K562 (cell line): ENCODE measurements around the gene ZNF346. TPM values are rescaled to one million over a fixed set of nuclear protein-coding genes. Genes with fewer than 3 reads are reported as not detected.

ENCODE experiments used
- ARID1B ChIP-seq: fragments of 450-650 bp; IDR thresholded peaks from 2 replicates; pipeline ENCODE4 v1.6.1; 2016; ENCODE audit warnings: antibody characterized with exemption, mild to moderate bottlenecking, inconsistent platforms
- CC2D1A ChIP-seq: fragments of 450-650 bp; IDR thresholded peaks from 2 replicates; pipeline ENCODE4 v1.6.1; 2017; ENCODE audit warnings: mild to moderate bottlenecking
- CCAR2 ChIP-seq: fragments of 200-400 bp; formaldehyde crosslinking; IDR thresholded peaks from 2 replicates; pipeline ENCODE4 v1.6.1; 2017; ENCODE audit warnings: mild to moderate bottlenecking, low read depth, low read length
- CHD1 ChIP-seq: fragments of 200-600 bp; sonication (generic); IDR thresholded peaks from one replicate; pipeline ENCODE4 v1.6.1; 2012; ENCODE audit warnings: mild to moderate bottlenecking, moderate library complexity, low read length, inconsistent platforms
- ESRRA ChIP-seq: fragments of 450-650 bp; IDR thresholded peaks from 2 replicates; pipeline ENCODE4 v1.6.1; 2014; ENCODE audit warnings: low read depth, mild to moderate bottlenecking, moderate library complexity, borderline replicate concordance
- FOXA1 ChIP-seq: fragments of 450-650 bp; IDR thresholded peaks from 2 replicates; pipeline ENCODE4 v1.6.1; 2016; ENCODE audit warnings: mild to moderate bottlenecking, borderline replicate concordance
- GMEB1 ChIP-seq: fragments of 250-450 bp; sonication (Bioruptor Pico); IDR thresholded peaks from 2 replicates; pipeline ENCODE4 v1.4.0; 2020; ENCODE audit warnings: mild to moderate bottlenecking
- HLTF ChIP-seq: fragments of 450-650 bp; IDR thresholded peaks from 2 replicates; pipeline ENCODE4 v1.6.1; 2016
- ILK ChIP-seq: fragments of 450-650 bp; IDR thresholded peaks from 2 replicates; pipeline ENCODE4 v1.6.1; 2016; ENCODE audit warnings: missing genetic modification characterization, low read depth, mild to moderate bottlenecking, missing compliant biosample characterization, moderate library complexity, borderline replicate concordance
- MECOM ChIP-seq: fragments of 250-450 bp; sonication (Bioruptor Pico); IDR thresholded peaks from 2 replicates; pipeline ENCODE4 v1.8.0; 2022; ENCODE audit warnings: inconsistent platforms
- MITF ChIP-seq: IDR thresholded peaks from 2 replicates; pipeline ENCODE4 v1.6.1; 2014; ENCODE audit warnings: antibody characterized with exemption
- NELFE ChIP-seq: IDR thresholded peaks from 2 replicates; pipeline ENCODE4 v1.6.1; 2011; ENCODE audit warnings: mild to moderate bottlenecking; ENCODE audit not compliant: insufficient read depth, insufficient read length
- NRF1 ChIP-seq, 2 experiments: fragments of 450-650 bp; IDR thresholded peaks in 1 of 2; conservative IDR thresholded peaks in 1 of 2; 2 replicates each; pipeline ENCODE4 v1.6.1; 2014; ENCODE audit warnings: mild to moderate bottlenecking in 2 of 2
- PRPF4 ChIP-seq: fragments of 200-400 bp; formaldehyde crosslinking; IDR thresholded peaks from one replicate; pipeline ENCODE4 v1.6.1; 2017; ENCODE audit warnings: low read length, low read depth, mild to moderate bottlenecking; ENCODE audit not compliant: insufficient read depth, poor library complexity, severe bottlenecking
- RAD21 ChIP-seq, 2 experiments: fragments of 250-450 bp in 1 of 2; fragments of 450-650 bp in 1 of 2; sonication (Bioruptor Pico) in 1 of 2; formaldehyde crosslinking in 1 of 2; IDR thresholded peaks in 1 of 2; conservative IDR thresholded peaks in 1 of 2; 2 replicates each; pipeline versions ENCODE4 v1.4.0 to v1.8.0; 2020 to 2022; ENCODE audit warnings: mild to moderate bottlenecking in 2 of 2, moderate library complexity in 1 of 2
- RB1 ChIP-seq: fragments of 450-650 bp; IDR thresholded peaks from 2 replicates; pipeline ENCODE4 v1.6.1; 2017; ENCODE audit warnings: low read depth, mild to moderate bottlenecking
- SAFB ChIP-seq: fragments of 200-400 bp; formaldehyde crosslinking; IDR thresholded peaks from 2 replicates; pipeline ENCODE4 v1.6.1; 2017; ENCODE audit warnings: low read depth, low read length, borderline replicate concordance
- SOX6 ChIP-seq: fragments of 450-650 bp; IDR thresholded peaks from 2 replicates; pipeline ENCODE4 v1.6.1; 2014; ENCODE audit warnings: mild to moderate bottlenecking
- SPI1 ChIP-seq: IDR thresholded peaks from 2 replicates; pipeline ENCODE4 v1.6.1; 2011; ENCODE audit warnings: low read depth, low read length, control low read depth, borderline replicate concordance
- STAT5B ChIP-seq: fragments of 250-450 bp; sonication (Bioruptor Pico); IDR thresholded peaks from 2 replicates; pipeline ENCODE4 v1.8.0; 2021; ENCODE audit warnings: mild to moderate bottlenecking, inconsistent platforms
- TCF7L2 ChIP-seq: fragments of 150-350 bp; IDR thresholded peaks from 2 replicates; pipeline ENCODE4 v1.6.1; 2016; ENCODE audit warnings: low read depth, mild to moderate bottlenecking, low read length, moderate library complexity
- TRIM28 ChIP-seq: fragments of 450-650 bp; IDR thresholded peaks from 2 replicates; pipeline ENCODE4 v1.6.1; 2017
- YBX1 ChIP-seq: fragments of 450-650 bp; IDR thresholded peaks from 2 replicates; pipeline ENCODE4 v1.7.1; 2016; ENCODE audit warnings: mild to moderate bottlenecking
- ZBTB17 ChIP-seq: fragments of 450-650 bp; formaldehyde crosslinking; IDR thresholded peaks from 2 replicates; pipeline ENCODE4 v1.4.0; 2020; ENCODE audit warnings: mild to moderate bottlenecking
- ZKSCAN8 ChIP-seq: fragments of 200-800 bp; sonication (Bioruptor generic); IDR thresholded peaks from 2 replicates; pipeline ENCODE4 v1.6.1; 2016; ENCODE audit warnings: missing genetic modification characterization, missing compliant biosample characterization
- ZNF184 ChIP-seq: sonication (generic); formaldehyde crosslinking; IDR thresholded peaks from 2 replicates; pipeline ENCODE4 v1.5.0; 2020; ENCODE audit warnings: missing genetic modification reagents
- ZNF239 ChIP-seq: fragments of 250-450 bp; sonication (Bioruptor Pico); IDR thresholded peaks from 2 replicates; pipeline ENCODE4 v1.4.0; 2020; ENCODE audit warnings: mild to moderate bottlenecking
- ZNF311 ChIP-seq: fragments of 250-450 bp; sonication (Bioruptor Pico); IDR thresholded peaks from 2 replicates; pipeline ENCODE4 v1.4.0; 2020; ENCODE audit warnings: mild to moderate bottlenecking, moderate library complexity
- ZNF695 ChIP-seq: fragments of 450-650 bp; formaldehyde crosslinking; IDR thresholded peaks from 2 replicates; pipeline ENCODE4 v1.4.0; 2020; ENCODE audit warnings: mild to moderate bottlenecking, moderate library complexity
- ZNF696 ChIP-seq: fragments of 250-450 bp; sonication (Bioruptor Pico); conservative IDR thresholded peaks from 2 replicates; pipeline ENCODE4 v1.4.0; 2020; ENCODE audit warnings: mild to moderate bottlenecking, moderate library complexity
- polyA plus RNA-seq, 8 experiments: library from polyadenylated mRNA; depleted of rRNA in 4 of 8; stranded (reverse) in 5 of 8; unstranded in 3 of 8; fragments of >200 nt; fragmentation: Nextera tagmentation in 2 of 8; fragmentation: Illumina TruSeq in 1 of 8; extraction: Ambion mirVana in 2 of 8; extraction: Trizol in 1 of 8; gene quantifications; 2 replicates each; pipeline versions ENCODE4 v1.2.1 to v1.2.3, GENCODE V29; 2011 to 2014; ENCODE audit warnings: inconsistent platforms in 1 of 8, missing spikeins in 1 of 8
- total RNA-seq, 7 experiments: library from RNA; depleted of rRNA in 6 of 7; stranded (reverse); fragments of >200 nt in 6 of 7; fragmentation: Illumina TruSeq in 2 of 7; extraction: Trizol in 2 of 7; gene quantifications; 2 replicates each; pipeline versions ENCODE4 v1.2.1 to v1.2.3, GENCODE V29; 2011 to 2021; ENCODE audit warnings: low replicate concordance in 1 of 7

ZNF346 gene
- total and polyA plus RNA-seq, 9 of the 15 experiments (the other 6 are each of a cell fraction or from before 2014, with no cell fraction given) = 5.0 to 25.1 (median 20.1) TPM

- TF ChIP-seq HLTF (no peak), ARID1B (peak; percentile 17; the same call in 1 of the 2 replicates), TCF7L2 (no peak), RB1 (peak; percentile 94), ZBTB17 (no peak), YBX1 (no peak), ILK (no peak), ZNF311 (CRISPR knock-in tag) (no peak), NELFE (no peak), MITF (no peak), CC2D1A (no peak), MECOM (no peak), CCAR2 (no peak), ZNF696 (CRISPR knock-in tag) (no peak), ZKSCAN8 (no peak), SPI1 (no peak), TRIM28 (peak; percentile 28; the same call in 1 of the 2 replicates), NRF1 (conservative IDR thresholded peaks at IDR 0.05 in 1 of 2, IDR thresholded peaks at IDR 0.05 in 1 of 2) (peak; percentile 66 to 73), ZNF239 (CRISPR knock-in tag) (no peak), SAFB (0 out of 2 replicates have a peak, but pooled peaks have one; percentile 75), ZNF184 (CRISPR knock-in tag) (no peak), SOX6 (no peak), GMEB1 (no peak), ESRRA (peak; percentile 47; the same call in 1 of the 2 replicates), STAT5B (CRISPR knock-in tag) (no peak), FOXA1 (no peak), ZNF695 (CRISPR knock-in tag) (no peak), RAD21 (CRISPR knock-in tag; conservative IDR thresholded peaks at IDR 0.05 in 1 of 2, IDR thresholded peaks at IDR 0.05 in 1 of 2) (peak in 1 of 2 experiments; percentile 37; a peak in 1 of 4 replicates), PRPF4 (peak; percentile 33), CHD1 (no peak)
Observed at GRCh38 chr5:177086654-177087397, 64.3 kb downstream of the ZNF346 start, which contains the start of gene FGFR4 (continued).
